GM12873 (cell line): Measurements from ENCODE around the gene PIGV.

Source experiments
- TF ChIP-seq, protein P1 (sequence below): IDR thresholded peaks from 2 replicates; pipeline ENCODE4 v1.5.1; 2012; ENCODE audit warnings: low read depth, mild to moderate bottlenecking, moderate library complexity, low read length, control low read depth; ENCODE audit not compliant: insufficient read depth; ENCODE audit errors: missing control alignments

The PIGV gene

DNA sequence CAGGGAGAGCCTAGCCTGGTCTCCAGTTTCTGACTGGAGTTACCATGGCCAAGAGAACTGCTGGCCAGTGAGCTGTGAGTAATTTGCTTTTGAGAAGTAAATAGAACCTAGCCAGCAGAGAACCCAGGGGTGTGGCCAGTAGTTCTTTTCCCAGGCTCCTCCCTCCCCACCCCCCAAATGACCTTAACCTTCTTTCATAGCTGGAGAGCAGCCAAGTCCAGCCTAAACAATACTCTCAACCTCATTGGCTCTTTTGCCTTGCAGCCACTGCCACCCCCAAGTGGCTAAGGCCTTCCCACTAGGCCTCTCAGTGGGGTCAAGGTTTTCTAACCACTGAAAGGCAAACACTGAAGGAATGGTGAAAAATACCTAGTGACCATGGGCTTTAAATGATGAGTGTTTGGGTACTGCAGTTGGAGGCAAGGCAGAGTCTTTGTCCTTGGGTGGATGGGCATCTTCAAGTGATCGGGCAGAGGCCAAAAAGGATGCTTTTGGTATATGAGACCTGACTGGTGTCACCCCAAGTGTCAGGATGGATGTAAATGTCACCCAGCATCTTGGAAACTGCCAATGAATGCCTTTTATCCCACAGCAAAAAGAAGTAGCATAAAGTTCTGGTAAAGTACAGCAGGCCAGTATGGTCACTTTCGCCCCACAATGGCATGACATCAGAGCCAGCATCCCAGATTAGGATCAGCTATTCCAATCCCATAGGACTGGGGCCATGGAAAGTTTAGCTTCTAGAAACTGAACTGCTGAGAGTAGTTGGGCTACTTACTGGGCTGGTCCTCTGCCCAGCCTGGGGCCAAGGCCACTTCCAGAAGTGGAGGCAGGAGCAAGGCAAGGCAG, 3.5 kb upstream of the PIGV start:
- TF ChIP-seq, protein P1, sequence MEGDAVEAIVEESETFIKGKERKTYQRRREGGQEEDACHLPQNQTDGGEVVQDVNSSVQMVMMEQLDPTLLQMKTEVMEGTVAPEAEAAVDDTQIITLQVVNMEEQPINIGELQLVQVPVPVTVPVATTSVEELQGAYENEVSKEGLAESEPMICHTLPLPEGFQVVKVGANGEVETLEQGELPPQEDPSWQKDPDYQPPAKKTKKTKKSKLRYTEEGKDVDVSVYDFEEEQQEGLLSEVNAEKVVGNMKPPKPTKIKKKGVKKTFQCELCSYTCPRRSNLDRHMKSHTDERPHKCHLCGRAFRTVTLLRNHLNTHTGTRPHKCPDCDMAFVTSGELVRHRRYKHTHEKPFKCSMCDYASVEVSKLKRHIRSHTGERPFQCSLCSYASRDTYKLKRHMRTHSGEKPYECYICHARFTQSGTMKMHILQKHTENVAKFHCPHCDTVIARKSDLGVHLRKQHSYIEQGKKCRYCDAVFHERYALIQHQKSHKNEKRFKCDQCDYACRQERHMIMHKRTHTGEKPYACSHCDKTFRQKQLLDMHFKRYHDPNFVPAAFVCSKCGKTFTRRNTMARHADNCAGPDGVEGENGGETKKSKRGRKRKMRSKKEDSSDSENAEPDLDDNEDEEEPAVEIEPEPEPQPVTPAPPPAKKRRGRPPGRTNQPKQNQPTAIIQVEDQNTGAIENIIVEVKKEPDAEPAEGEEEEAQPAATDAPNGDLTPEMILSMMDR: no peak

DNA sequence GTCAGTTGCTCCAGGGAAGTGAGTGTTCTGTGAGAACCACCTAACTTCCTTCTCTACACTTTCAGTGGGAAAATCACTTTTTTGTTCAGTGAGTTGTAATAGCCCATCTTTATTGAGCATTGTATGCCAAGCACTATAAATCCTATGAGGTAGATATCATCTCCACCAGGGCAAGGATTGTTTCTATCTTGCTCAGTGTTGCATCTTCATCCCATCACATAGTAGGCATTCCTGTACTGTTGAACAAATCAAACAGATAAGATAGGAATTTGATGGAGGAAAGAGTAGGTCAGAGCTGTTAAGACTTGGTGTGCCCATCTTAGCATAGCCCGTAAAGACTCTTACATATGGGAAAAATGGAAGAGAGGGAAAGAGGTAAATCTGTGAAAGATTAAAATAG, 2.9 kb upstream of the PIGV start:
- TF ChIP-seq, protein P1: no peak

DNA sequence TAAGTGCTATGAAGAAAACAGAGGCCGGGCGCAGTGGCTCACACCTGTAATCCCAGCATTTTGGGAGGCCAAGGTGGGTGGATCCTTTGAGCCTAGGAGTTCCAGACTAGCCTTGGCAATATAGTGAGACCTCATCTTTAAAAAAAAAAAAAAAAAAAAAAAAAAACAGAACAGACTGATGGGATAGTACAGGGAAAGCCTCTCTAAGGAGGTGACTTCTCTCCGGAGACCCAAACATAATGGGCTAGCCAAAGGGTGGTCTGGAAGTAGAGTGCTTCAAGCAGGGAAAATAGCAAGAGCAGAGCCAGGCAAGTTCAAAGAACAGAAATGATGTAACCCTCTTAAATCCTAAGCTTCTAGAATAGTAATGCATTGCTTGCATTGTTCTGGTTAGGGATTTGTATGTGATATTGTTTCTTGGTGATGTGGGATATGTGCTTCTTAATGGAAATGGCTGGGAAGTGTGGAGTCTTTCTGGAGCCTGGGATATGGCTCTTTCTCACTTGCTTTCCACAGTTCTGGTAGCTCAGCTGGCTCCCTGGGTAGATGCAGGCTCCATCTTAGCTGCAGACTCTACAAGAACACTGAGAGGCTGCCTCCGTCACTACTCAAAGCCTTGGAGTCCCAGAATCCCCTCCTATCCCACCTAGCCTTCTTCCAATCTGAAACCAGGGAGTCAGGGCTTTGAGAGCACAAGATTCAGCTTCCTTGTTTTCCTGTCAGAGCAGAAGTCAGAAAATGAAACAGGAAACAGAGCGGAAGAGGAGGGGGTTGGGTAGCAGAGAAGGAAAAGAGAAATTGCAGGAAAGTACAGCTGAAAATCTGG, 1.9 kb upstream of the PIGV start:
- TF ChIP-seq, protein P1: no peak

DNA sequence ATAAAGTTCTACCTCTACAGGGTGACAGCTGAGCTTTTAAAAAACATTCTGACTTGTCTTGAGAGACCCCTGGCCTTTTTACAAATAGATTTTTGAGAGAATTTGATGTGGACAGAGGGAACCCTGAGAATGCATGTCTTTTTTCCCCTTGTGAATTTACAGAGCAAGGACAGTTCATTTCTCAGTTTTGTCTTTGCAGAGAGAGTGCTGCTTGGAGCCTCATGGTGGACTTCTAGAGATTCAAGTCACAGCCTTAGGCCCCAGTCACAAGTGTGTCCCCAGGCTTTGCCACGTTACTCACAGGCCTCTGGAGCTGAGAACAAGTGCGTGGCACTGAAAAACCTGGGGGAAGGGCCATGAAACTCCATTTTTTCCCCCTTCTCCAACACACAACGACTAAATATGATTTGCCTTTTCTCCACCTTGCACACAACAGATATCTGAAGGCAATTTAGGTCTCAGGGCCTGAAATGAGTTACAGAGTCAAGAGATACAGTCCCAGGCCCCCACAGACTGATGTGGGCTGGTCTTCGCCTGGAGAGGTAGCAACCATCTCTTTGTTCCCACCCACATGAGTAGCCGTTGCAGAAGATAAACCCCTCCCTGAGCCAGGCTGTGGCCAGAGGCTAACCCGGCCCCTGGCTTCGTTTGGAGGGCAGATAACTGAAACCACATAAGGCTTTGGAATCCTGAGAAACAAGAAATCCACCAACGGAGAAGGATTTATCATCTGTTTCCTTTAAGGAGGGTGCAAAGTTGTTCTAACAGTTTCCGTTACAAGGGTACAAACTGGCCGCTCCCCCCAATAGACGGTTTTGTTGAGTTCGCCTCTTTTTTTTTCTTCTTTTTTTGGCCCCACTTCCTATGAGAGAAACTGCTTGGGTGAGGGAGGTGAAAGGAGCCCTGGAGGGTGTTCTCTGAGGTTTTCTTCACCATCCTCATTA, 1.0 kb upstream of the PIGV start:
- TF ChIP-seq, protein P1: no peak

DNA sequence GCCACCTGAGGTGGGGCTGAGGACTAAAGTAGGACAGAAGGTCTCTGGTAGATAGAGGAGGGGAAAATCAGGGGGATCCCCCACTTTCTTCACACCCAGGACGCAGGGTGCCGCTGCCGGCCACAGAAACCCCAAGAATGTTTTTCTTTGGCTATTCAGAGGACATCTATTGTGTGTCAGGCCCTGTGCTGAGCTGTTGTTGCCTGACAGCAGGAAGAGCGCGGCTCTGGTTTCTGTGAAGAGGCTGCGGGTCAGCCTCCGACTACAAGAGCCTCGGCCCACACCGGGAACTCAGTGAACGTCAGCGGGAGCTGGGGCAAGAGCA, 407 bp upstream of the PIGV start:
- TF ChIP-seq, protein P1: no peak

DNA sequence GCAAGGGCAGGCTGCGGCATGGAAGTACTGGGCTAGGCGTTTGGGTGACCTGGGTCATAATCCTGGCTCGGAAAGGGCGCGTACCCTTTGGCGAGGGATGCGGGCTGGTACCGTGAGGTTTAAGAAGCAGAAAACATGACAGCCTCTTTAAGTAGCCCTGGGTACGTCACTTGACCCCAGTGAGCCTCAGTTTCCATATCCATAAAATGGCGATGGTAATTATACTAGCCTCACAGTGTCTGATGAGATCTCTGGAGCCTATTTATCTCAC, 700 bp downstream of the PIGV start:
- TF ChIP-seq, protein P1: no peak

DNA sequence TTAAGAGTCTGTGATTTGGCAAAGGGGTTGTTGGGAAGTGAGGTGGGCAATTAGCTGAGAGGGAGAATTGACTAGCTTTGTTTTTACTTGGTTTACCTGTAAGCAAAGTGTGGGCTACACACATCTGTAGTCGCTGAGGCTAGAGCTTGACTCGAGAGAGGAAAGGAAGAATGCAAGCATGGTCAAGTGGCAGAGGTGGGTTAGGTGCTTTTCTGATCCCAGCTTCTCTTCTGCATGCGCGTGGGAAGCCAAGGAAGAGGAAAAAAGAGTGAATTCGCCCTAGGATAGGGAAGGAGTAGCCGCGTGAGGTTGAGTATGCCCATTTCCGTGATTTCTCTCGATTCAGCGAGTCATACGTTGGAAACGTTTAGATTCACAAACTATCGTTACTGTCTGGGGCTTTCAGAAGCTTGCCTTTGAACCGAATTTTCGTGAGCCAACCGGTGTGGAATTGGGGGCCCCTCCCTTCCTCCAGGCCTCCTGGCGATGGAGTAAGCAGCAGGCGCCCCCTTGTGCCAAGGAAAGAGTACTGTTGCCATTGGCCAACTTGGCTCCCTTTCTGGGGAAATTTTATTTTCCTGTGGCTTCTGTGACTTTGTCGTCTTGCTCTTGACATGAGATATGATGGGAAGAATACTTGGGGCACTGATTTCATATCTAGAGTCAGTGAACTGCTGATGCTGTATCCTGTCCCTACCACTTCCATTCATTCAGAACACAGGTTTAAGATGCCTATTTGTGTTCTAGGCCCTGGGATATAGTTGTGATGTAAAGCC, 1.3 kb downstream of the PIGV start:
- TF ChIP-seq, protein P1: peak; percentile 93
